Thyroid gland (tissue), 4 donors: Measurements from ENCODE around the gene PILRB. TPM values are rescaled to one million over a fixed set of nuclear protein-coding genes. Genes with fewer than 3 reads are reported as not detected.
A peak's percentile ranks its signal among the peaks of the same experiment; 100 is the strongest.
"Not testable (repeated sequence)": the region's sequence is repeated elsewhere in the genome, so short reads cannot be mapped to it uniquely, and the experiment has no call there.

Experiments
- DNase-seq, 2 donors: peaks; one replicate each; pipeline ENCODE4 v3.0.0-alpha.2; 2019
- H3K27ac ChIP-seq, 3 donors: fragments of 200-600 bp; sonication (generic); 1 replicate in 2 of 3; 2 replicates in 1 of 3; pipeline ENCODE4 v1.5.1; 2016 to 2019; ENCODE audit warnings: mild to moderate bottlenecking in 1 of 3, moderate library complexity in 1 of 3
- H3K27me3 ChIP-seq: fragments of 200-600 bp; sonication (generic); one replicate; pipeline ENCODE4 v1.5.1; 2019
- H3K36me3 ChIP-seq, 2 donors: fragments of 200-600 bp; sonication (generic); one replicate each; pipeline ENCODE4 v1.5.1; 2016 to 2019
- H3K4me1 ChIP-seq, 2 donors: fragments of 200-600 bp; sonication (generic); one replicate each; pipeline ENCODE4 v1.5.1; 2017 to 2019
- H3K4me3 ChIP-seq, 3 donors: fragments of 200-600 bp; sonication (generic); replicated peaks in 1 of 3; 1 replicate in 2 of 3; 2 replicates in 1 of 3; pipeline ENCODE4 v1.5.1; 2016; ENCODE audit warnings: mild to moderate bottlenecking in 1 of 3
- H3K9me3 ChIP-seq: fragments of 200-600 bp; sonication (generic); one replicate; pipeline ENCODE4 v1.5.1; 2017
- CTCF ChIP-seq, 6 experiments: fragments of 200-600 bp in 3 of 6; fragments of 450-650 bp in 3 of 6; sonication (generic) in 3 of 6; IDR thresholded peaks; one replicate each; pipeline ENCODE4 v1.5.1; 2016 to 2019; ENCODE audit warnings: antibody characterized with exemption in 6 of 6, mild to moderate bottlenecking in 2 of 6, inconsistent platforms in 1 of 6, moderate library complexity in 1 of 6
- POLR2A ChIP-seq, 2 donors: fragments of 450-650 bp; IDR thresholded peaks; one replicate each; pipeline ENCODE4 v1.6.1; 2017; ENCODE audit warnings: antibody characterized with exemption in 2 of 2, mild to moderate bottlenecking in 2 of 2, moderate library complexity in 1 of 2
- WGBS, 2 donors: methylation state at CpG; one replicate each; pipeline ENCODE4 v1.1.5; 2017; 5-methylcytosine and 5-hydroxymethylcytosine counted together
- intact Hi-C: fragments of 100-400 bp; cut with DNase I; formaldehyde crosslinking; loops from one replicate; pipeline ENCODE4 v1.15.1; 2023
- total RNA-seq, 4 donors: library from RNA; depleted of rRNA; stranded (reverse); fragments of >200 nt; gene quantifications; one replicate each; pipeline ENCODE4 v1.2.3, GENCODE V29; 2016

Gene PILRB
- 10 to 100 TPM; 60.9 to 86.5 (median 73.9) TPM for total RNA-seq

- intact Hi-C loops = no loop called here
Measured at GRCh38 chr7:100358027-100358856, at the start of gene PILRB. Gene PILRB, plus strand, starts transcription at chr7:100358117. Its CDS starts 186 bp downstream, at chr7:100358303.

GRCh38 chr7:100318329-100318728 is 39.6 kb upstream of the PILRB start:
- WGBS, 2 donors = 97 to 98% methylated on average over 4 of the region's 5 CpGs
- H3K4me1 ChIP-seq, intact Hi-C loops, H3K9me3 ChIP-seq, DNase-seq, H3K27me3 ChIP-seq, H3K27ac ChIP-seq, H3K36me3 ChIP-seq, H3K4me3 ChIP-seq: not testable (repeated sequence)

More at GRCh38 chr7:100358027-100358856, at the start of gene PILRB:
- Histone ChIP-seq H3K4me1 (no peaks in the 10 kb centered on the region), H3K27ac (no peak within 1 kb of the TSS), H3K9me3 (no peaks in the 10 kb centered on the region), H3K27me3 (no peaks in the 10 kb centered on the region), H3K4me3 (no peak within 1 kb of the TSS), H3K36me3 (peaks cover 71 to 89% of the 10 kb centered on the region in 2 donors)
- no peak for DNase-seq
- TF ChIP-seq POLR2A (IDR thresholded peaks at IDR 0.05) (no peak), CTCF (IDR thresholded peaks at IDR 0.05) (no peak)
- 73 to 78% methylated on average over 5 to 9 of the region's 11 CpGs for WGBS, 2 donors

GRCh38 chr7:100321648-100322047 is 36.3 kb upstream of the PILRB start:
- H3K4me1 ChIP-seq, H3K27ac ChIP-seq, DNase-seq, H3K36me3 ChIP-seq, H3K4me3 ChIP-seq, H3K9me3 ChIP-seq, intact Hi-C loops, H3K27me3 ChIP-seq: not testable (repeated sequence)
- WGBS, 2 donors = 92 to 93% methylated on average over 1 of the region's 1 CpG

- H3K27ac ChIP-seq, H3K9me3 ChIP-seq, H3K27me3 ChIP-seq, H3K4me1 ChIP-seq, DNase-seq, H3K4me3 ChIP-seq, intact Hi-C loops, H3K36me3 ChIP-seq: not testable (repeated sequence)
- WGBS, 2 donors = 93 to 95% methylated on average over 13 of the region's 13 CpGs
Measured at GRCh38 chr7:100324194-100324593, 33.7 kb upstream of the PILRB start.

GRCh38 chr7:100325671-100326070 is 32.2 kb upstream of the PILRB start:
- intact Hi-C loops = not testable (repeated sequence)

GRCh38 chr7:100326914-100327313 is 31.0 kb upstream of the PILRB start:
- H3K27ac ChIP-seq, intact Hi-C loops, H3K4me1 ChIP-seq, DNase-seq, H3K9me3 ChIP-seq, H3K27me3 ChIP-seq, H3K4me3 ChIP-seq, H3K36me3 ChIP-seq: not testable (repeated sequence)
- WGBS, 2 donors = 95 to 96% methylated on average over 7 to 10 of the region's 11 CpGs

More at GRCh38 chr7:100325671-100326070, 32.2 kb upstream of the PILRB start:
- H3K27ac ChIP-seq, H3K9me3 ChIP-seq, H3K27me3 ChIP-seq, H3K4me1 ChIP-seq, H3K36me3 ChIP-seq, DNase-seq, H3K4me3 ChIP-seq: not testable (repeated sequence)
- WGBS, 2 donors = 90 to 91% methylated on average over 9 of the region's 9 CpGs

GRCh38 chr7:100335566-100336466 is 22.1 kb upstream of the PILRB start:
- intact Hi-C loops, H3K9me3 ChIP-seq, H3K27me3 ChIP-seq, H3K36me3 ChIP-seq, H3K4me1 ChIP-seq: not testable (repeated sequence)
- peak; percentile 93 to 94 for DNase-seq
- peak overlapping the region; percentile 74 to 93 (median 90) for H3K27ac ChIP-seq
- peak; percentile 97 for TF ChIP-seq POLR2A (IDR thresholded peaks at IDR 0.05)
- TF ChIP-seq CTCF (IDR thresholded peaks at IDR 0.05) = peak in 2 of 6 experiments; percentile 9 to 12
- WGBS, 2 donors = 0% methylated on average over 34 to 42 of the region's 85 CpGs
- peak overlapping the region; percentile 18 to 73 (median 62) for H3K4me3 ChIP-seq

- DNase-seq, H3K36me3 ChIP-seq, H3K4me1 ChIP-seq, H3K27ac ChIP-seq, H3K27me3 ChIP-seq, intact Hi-C loops, H3K9me3 ChIP-seq, H3K4me3 ChIP-seq: not testable (repeated sequence)
- 84 to 86% methylated on average over 15 of the region's 15 CpGs for WGBS, 2 donors
Measured at GRCh38 chr7:100338083-100338696, 19.7 kb upstream of the PILRB start.

- H3K27me3 ChIP-seq, H3K4me3 ChIP-seq, intact Hi-C loops, H3K9me3 ChIP-seq, H3K27ac ChIP-seq, H3K36me3 ChIP-seq, DNase-seq: not testable (repeated sequence)
- WGBS, 2 donors = 85% methylated on average over 6 of the region's 6 CpGs
- peaks cover 5 to 11% of the 10 kb centered on the region in 2 donors for H3K4me1 ChIP-seq
Measured at GRCh38 chr7:100341286-100341685, 16.6 kb upstream of the PILRB start.
